ENCODE measurements around the gene PPP1R36. TPM values are rescaled to one million over a fixed set of nuclear protein-coding genes. Genes with fewer than 3 reads are reported as not detected.

The PPP1R36 gene
- total and polyA plus RNA-seq, 2 of the 13 experiments (the other 11 are each of a cell fraction or from before 2014, with no cell fraction given): 0.11 to 0.17 TPM

DNA sequence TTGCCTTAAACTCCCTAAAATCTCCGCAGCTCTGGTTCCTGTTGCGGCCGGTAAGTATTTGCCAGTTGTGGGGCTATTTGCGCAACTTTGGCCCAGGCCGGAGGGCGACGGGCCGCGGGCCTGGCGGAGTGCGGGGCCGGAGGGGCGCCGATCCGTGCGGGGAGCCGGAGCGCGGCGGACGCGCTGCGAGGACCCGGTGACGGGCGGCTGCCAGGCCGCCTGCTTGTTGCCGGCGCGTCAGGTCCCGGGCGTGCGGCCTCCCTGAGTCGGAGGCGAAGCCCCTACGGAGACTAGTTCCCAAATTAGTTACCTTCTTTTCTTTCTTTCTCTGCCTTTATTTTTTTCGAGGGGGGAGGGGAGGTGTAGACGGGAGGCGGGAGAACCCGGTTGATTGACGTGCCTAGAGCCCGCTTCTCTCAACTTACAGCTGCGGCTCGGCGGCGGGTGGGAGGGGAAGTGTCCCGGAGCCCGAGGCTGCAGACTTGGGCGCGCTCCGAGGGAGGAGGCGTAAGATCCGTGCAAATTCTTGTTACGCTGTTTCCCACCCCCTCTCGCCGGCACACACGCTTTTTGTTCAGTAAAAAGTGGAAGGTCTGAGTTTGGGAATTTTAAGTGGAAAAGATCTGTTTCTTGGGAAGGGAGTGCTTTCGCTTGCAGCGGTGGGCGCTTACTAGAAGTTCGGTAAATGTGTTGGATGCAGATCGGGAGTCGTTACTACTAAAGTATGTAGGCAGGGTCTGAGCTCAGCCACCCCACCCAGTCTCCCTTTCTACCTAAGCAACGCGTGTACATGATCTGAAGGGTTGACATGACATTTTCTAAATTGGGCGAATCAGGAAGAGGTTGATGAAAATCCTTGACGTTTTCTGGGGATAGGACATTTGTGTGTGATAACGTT lies 44.6 kb upstream of the PPP1R36 start (continued):
- TF ChIP-seq SOX6 (IDR thresholded peaks at IDR 0.05) (no peak), SOX6 (CRISPR knock-in tag; IDR thresholded peaks at IDR 0.05) (no peak), MED8 (CRISPR knock-in tag; IDR thresholded peaks at IDR 0.05; ENCODE audit: insufficient replicate concordance) (no peak), ZNF788 (CRISPR knock-in tag; IDR thresholded peaks at IDR 0.05; ENCODE audit: borderline replicate concordance) (no peak), ATF7 (IDR thresholded peaks at IDR 0.05) (no peak), ATF7 (CRISPR knock-in tag; IDR thresholded peaks at IDR 0.05) (no peak), ZNF281 (CRISPR knock-in tag; IDR thresholded peaks at IDR 0.05; ENCODE audit: borderline replicate concordance) (peak; percentile 66), ZNF335 (CRISPR knock-in tag; IDR thresholded peaks at IDR 0.05) (peak; percentile 92), GPBP1L1 (CRISPR knock-in tag; IDR thresholded peaks at IDR 0.05) (no peak), NFE2 (CRISPR knock-in tag; IDR thresholded peaks at IDR 0.05) (no peak), AGO1 (IDR thresholded peaks at IDR 0.05; ENCODE audit: low read depth, low read length, poor library complexity, severe bottlenecking) (no peak), WIZ (CRISPR knock-in tag; IDR thresholded peaks at IDR 0.05) (no peak), ELF3 (CRISPR knock-in tag; IDR thresholded peaks at IDR 0.05) (no peak), ZFP62 (CRISPR knock-in tag; IDR thresholded peaks at IDR 0.05) (no peak), ZNF30 (CRISPR knock-in tag; IDR thresholded peaks at IDR 0.05) (no peak), SP5 (CRISPR knock-in tag; IDR thresholded peaks at IDR 0.05; ENCODE audit: borderline replicate concordance, low read depth) (peak; percentile 67; the same call in 1 of the 2 replicates), RARA (CRISPR knock-in tag; IDR thresholded peaks at IDR 0.05) (no peak), FOXM1 (CRISPR knock-in tag; IDR thresholded peaks at IDR 0.05) (no peak), JUND (CRISPR knock-in tag; IDR thresholded peaks at IDR 0.05) (no peak), ZNF382 (CRISPR knock-in tag; IDR thresholded peaks at IDR 0.05; ENCODE audit: borderline replicate concordance) (no peak)
- TF ChIP-seq, protein P1, sequence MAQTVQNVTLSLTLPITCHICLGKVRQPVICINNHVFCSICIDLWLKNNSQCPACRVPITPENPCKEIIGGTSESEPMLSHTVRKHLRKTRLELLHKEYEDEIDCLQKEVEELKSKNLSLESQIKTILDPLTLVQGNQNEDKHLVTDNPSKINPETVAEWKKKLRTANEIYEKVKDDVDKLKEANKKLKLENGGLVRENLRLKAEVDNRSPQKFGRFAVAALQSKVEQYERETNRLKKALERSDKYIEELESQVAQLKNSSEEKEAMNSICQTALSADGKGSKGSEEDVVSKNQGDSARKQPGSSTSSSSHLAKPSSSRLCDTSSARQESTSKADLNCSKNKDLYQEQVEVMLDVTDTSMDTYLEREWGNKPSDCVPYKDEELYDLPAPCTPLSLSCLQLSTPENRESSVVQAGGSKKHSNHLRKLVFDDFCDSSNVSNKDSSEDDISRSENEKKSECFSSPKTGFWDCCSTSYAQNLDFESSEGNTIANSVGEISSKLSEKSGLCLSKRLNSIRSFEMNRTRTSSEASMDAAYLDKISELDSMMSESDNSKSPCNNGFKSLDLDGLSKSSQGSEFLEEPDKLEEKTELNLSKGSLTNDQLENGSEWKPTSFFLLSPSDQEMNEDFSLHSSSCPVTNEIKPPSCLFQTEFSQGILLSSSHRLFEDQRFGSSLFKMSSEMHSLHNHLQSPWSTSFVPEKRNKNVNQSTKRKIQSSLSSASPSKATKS (CRISPR knock-in tag; IDR thresholded peaks at IDR 0.05): peak; percentile 61; the same call in 1 of the 2 replicates
- TF ChIP-seq, protein P2, sequence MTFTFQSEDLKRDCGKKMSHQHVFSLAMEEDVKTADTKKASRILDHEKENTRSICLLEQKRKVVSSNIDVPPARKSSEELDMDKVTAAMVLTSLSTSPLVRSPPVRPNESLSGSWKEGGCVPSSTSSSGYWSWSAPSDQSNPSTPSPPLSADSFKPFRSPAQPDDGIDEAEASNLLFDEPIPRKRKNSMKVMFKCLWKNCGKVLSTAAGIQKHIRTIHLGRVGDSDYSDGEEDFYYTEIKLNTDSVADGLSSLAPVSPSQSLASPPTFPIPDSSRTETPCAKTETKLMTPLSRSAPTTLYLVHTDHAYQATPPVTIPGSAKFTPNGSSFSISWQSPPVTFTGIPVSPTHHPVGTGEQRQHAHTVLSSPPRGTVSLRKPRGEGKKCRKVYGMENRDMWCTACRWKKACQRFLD (CRISPR knock-in tag; IDR thresholded peaks at IDR 0.05; ENCODE audit: borderline replicate concordance): no peak

Data from HepG2 (cell line).